DND-41 (cell line): ENCODE measurements around the gene PLCL1.

ENCODE experiments used
- ATAC-seq: fragments of 200-7000 bp; cut with Tn5 transposase; 3 replicates; pipeline ENCODE4 v1.9.1; 2021; ENCODE audit warnings: low read depth; ENCODE audit not compliant: insufficient read depth
- DNase-seq: peaks from one replicate; pipeline ENCODE4 v3.0.0-alpha.2; 2020
- H2AFZ ChIP-seq: 2 replicates; pipeline ENCODE4 v1.6.0; 2012; ENCODE audit warnings: low read depth, low read length
- H3K27ac ChIP-seq: 2 replicates; pipeline ENCODE4 v1.5.1; 2012; ENCODE audit warnings: low read length, inconsistent platforms
- H3K27me3 ChIP-seq: fragments of 200-600 bp; sonication (generic); 2 replicates; pipeline ENCODE4 v1.6.0; 2012; ENCODE audit warnings: low read length, mild to moderate bottlenecking, inconsistent platforms; ENCODE audit not compliant: insufficient read depth, poor library complexity
- H3K36me3 ChIP-seq: 2 replicates; pipeline ENCODE4 v1.5.1; 2012; ENCODE audit warnings: low read length, inconsistent platforms; ENCODE audit not compliant: insufficient read depth
- H3K4me1 ChIP-seq: 2 replicates; pipeline ENCODE4 v1.5.1; 2012; ENCODE audit warnings: mild to moderate bottlenecking, low read length; ENCODE audit not compliant: insufficient read depth
- H3K4me2 ChIP-seq: 2 replicates; pipeline ENCODE4 v1.6.0; 2012; ENCODE audit warnings: mild to moderate bottlenecking, moderate library complexity, low read length, inconsistent platforms; ENCODE audit not compliant: insufficient read depth
- H3K4me3 ChIP-seq, 2 experiments: fragments of 200-600 bp in 1 of 2; shearing (Covaris generic) in 1 of 2; 2 replicates each; pipeline ENCODE4 v1.5.1; 2012 to 2016; ENCODE audit warnings: inconsistent platforms in 2 of 2, low read length in 2 of 2, mild to moderate bottlenecking in 2 of 2, low read depth in 1 of 2, moderate library complexity in 1 of 2
- H3K79me2 ChIP-seq: 2 replicates; pipeline ENCODE4 v1.6.0; 2012; ENCODE audit warnings: low read length, inconsistent platforms; ENCODE audit not compliant: insufficient read depth
- H3K9ac ChIP-seq: 2 replicates; pipeline ENCODE4 v1.6.0; 2012; ENCODE audit warnings: low read depth, mild to moderate bottlenecking, inconsistent platforms, low read length, moderate library complexity
- H3K9me3 ChIP-seq: 2 replicates; pipeline ENCODE4 v1.5.1; 2012; ENCODE audit warnings: low read length, moderate library complexity, mild to moderate bottlenecking, inconsistent platforms; ENCODE audit not compliant: insufficient read depth, severe bottlenecking
- H4K20me1 ChIP-seq: 2 replicates; pipeline ENCODE4 v1.6.0; 2012; ENCODE audit warnings: low read length; ENCODE audit not compliant: insufficient read depth
- CTCF ChIP-seq: IDR thresholded peaks from 2 replicates; pipeline ENCODE4 v1.5.1; 2012; ENCODE audit warnings: borderline replicate concordance, low read length, moderate library complexity, mild to moderate bottlenecking; ENCODE audit not compliant: poor library complexity, severe bottlenecking; ENCODE audit errors: extremely low read depth
- EZH2 ChIP-seq: IDR thresholded peaks from 3 replicates; pipeline ENCODE4 v1.6.1; 2012; ENCODE audit warnings: borderline replicate concordance, low read depth, mild to moderate bottlenecking, moderate library complexity, low read length, inconsistent platforms; ENCODE audit not compliant: severe bottlenecking

PLCL1 gene

GRCh38 chr2:198168651-198169050, 364.3 kb downstream of the PLCL1 start:
- TF ChIP-seq EZH2 (no peak), CTCF (no peak)
- DNase-seq (no peak), ATAC-seq (no peak)
- Histone ChIP-seq H4K20me1 (no peaks in the 10 kb centered on the region), H3K4me1 (no peaks in the 10 kb centered on the region), H3K9me3 (no peaks in the 10 kb centered on the region), H3K36me3 (no peaks in the 10 kb centered on the region), H3K4me2 (no peak overlapping the region), H3K79me2 (no peaks in the 10 kb centered on the region), H3K27ac (no peak overlapping the region), H3K9ac (no peak overlapping the region), H2AFZ (no peak overlapping the region), H3K4me3 (no peak overlapping the region), H3K27me3 (peaks cover 3% of the 10 kb centered on the region)

GRCh38 chr2:198173242-198173641, 368.8 kb downstream of the PLCL1 start:
- no peak for TF ChIP-seq EZH2
- no peak for TF ChIP-seq CTCF
- DNase-seq (no peak), ATAC-seq (no peak)
- Histone ChIP-seq H3K9ac (no peak overlapping the region), H3K27me3 (peaks cover 6% of the 10 kb centered on the region), H3K79me2 (no peaks in the 10 kb centered on the region), H3K27ac (no peak overlapping the region), H3K4me2 (no peak overlapping the region), H3K9me3 (no peaks in the 10 kb centered on the region), H2AFZ (no peak overlapping the region), H3K4me1 (no peaks in the 10 kb centered on the region), H3K36me3 (no peaks in the 10 kb centered on the region), H4K20me1 (no peaks in the 10 kb centered on the region), H3K4me3 (no peak overlapping the region)

GRCh38 chr2:198173864-198174263, 369.5 kb downstream of the PLCL1 start:
- no peak overlapping the region for H3K4me3 ChIP-seq
- no peak for TF ChIP-seq EZH2
- no peak for TF ChIP-seq CTCF
- peaks cover 6% of the 10 kb centered on the region for H3K27me3 ChIP-seq
- no peaks in the 10 kb centered on the region for H4K20me1 ChIP-seq
- H3K9me3 ChIP-seq: no peaks in the 10 kb centered on the region
- ATAC-seq (no peak), DNase-seq (no peak)
- no peak overlapping the region for H3K27ac ChIP-seq
- no peaks in the 10 kb centered on the region for H3K36me3 ChIP-seq
- no peaks in the 10 kb centered on the region for H3K4me1 ChIP-seq
- H3K4me2 ChIP-seq: no peak overlapping the region
- no peak overlapping the region for H2AFZ ChIP-seq
- no peaks in the 10 kb centered on the region for H3K79me2 ChIP-seq
- no peak overlapping the region for H3K9ac ChIP-seq

GRCh38 chr2:198175271-198175670, 370.9 kb downstream of the PLCL1 start:
- H3K4me2 ChIP-seq: no peak overlapping the region
- H3K9me3 ChIP-seq: no peaks in the 10 kb centered on the region
- ATAC-seq (no peak), DNase-seq (no peak)
- H3K27ac ChIP-seq: no peak overlapping the region
- H3K9ac ChIP-seq: no peak overlapping the region
- no peak overlapping the region for H3K4me3 ChIP-seq
- no peak overlapping the region for H2AFZ ChIP-seq
- H3K4me1 ChIP-seq: no peaks in the 10 kb centered on the region
- H4K20me1 ChIP-seq: no peaks in the 10 kb centered on the region
- H3K36me3 ChIP-seq: no peaks in the 10 kb centered on the region
- H3K79me2 ChIP-seq: no peaks in the 10 kb centered on the region
- TF ChIP-seq EZH2 (no peak), CTCF (no peak)
- H3K27me3 ChIP-seq: peaks cover 6% of the 10 kb centered on the region
